SK-N-MC (cell line): Measurements from ENCODE around the gene PWWP2B.

Source experiments
- EZH2 ChIP-seq: fragments of 200-600 bp; sonication (generic); IDR thresholded peaks from one replicate; pipeline ENCODE4 v1.6.1; 2017; ENCODE audit warnings: antibody characterized with exemption
- POLR2AphosphoS5 ChIP-seq: IDR thresholded peaks from 2 replicates; pipeline ENCODE4 v1.6.1; 2012; ENCODE audit warnings: mild to moderate bottlenecking, low read depth, low read length, borderline replicate concordance

- TF ChIP-seq EZH2, result no peak
- TF ChIP-seq POLR2AphosphoS5, result no peak
These were observed 65.7 kb downstream of the PWWP2B start for GRCh38 chr10:132462463-132463332.
